HEK293 (cell line): ENCODE measurements around the gene SVIL.

Source experiments
- CTCF ChIP-seq: fragments of 450-650 bp; formaldehyde crosslinking; IDR thresholded peaks from 2 replicates; pipeline ENCODE4 v1.5.1; 2016; ENCODE audit warnings: missing biosample characterization, missing genetic modification characterization
- OVOL3 ChIP-seq: fragments of 450-650 bp; formaldehyde crosslinking; IDR thresholded peaks from 2 replicates; pipeline ENCODE4 v1.5.1; 2016; ENCODE audit warnings: missing biosample characterization, missing genetic modification characterization
- ZBTB44 ChIP-seq: fragments of 450-650 bp; IDR thresholded peaks from 2 replicates; pipeline ENCODE4 v1.5.1; 2018; ENCODE audit warnings: missing biosample characterization, mild to moderate bottlenecking, missing genetic modification characterization
- ZNF10 ChIP-seq: fragments of 450-650 bp; formaldehyde crosslinking; IDR thresholded peaks from 2 replicates; pipeline ENCODE4 v1.5.1; 2017; ENCODE audit warnings: missing biosample characterization, missing genetic modification characterization
- ZNF138 ChIP-seq: fragments of 450-650 bp; formaldehyde crosslinking; IDR thresholded peaks from 2 replicates; pipeline ENCODE4 v1.5.1; 2016; ENCODE audit warnings: missing biosample characterization, missing genetic modification characterization, borderline replicate concordance
- ZNF266 ChIP-seq: fragments of 450-650 bp; formaldehyde crosslinking; IDR thresholded peaks from 2 replicates; pipeline ENCODE4 v1.5.1; 2016; ENCODE audit warnings: missing biosample characterization, missing genetic modification characterization, low read depth
- ZNF394 ChIP-seq: fragments of 450-650 bp; formaldehyde crosslinking; IDR thresholded peaks from 2 replicates; pipeline ENCODE4 v1.5.1; 2016; ENCODE audit warnings: missing biosample characterization, missing genetic modification characterization, mild to moderate bottlenecking, moderate library complexity, borderline replicate concordance
- ZNF558 ChIP-seq: fragments of 450-650 bp; formaldehyde crosslinking; IDR thresholded peaks from 2 replicates; pipeline ENCODE4 v1.5.1; 2016; ENCODE audit warnings: missing biosample characterization, missing genetic modification characterization
- ZNF600 ChIP-seq: fragments of 450-650 bp; formaldehyde crosslinking; IDR thresholded peaks from 2 replicates; pipeline ENCODE4 v1.5.1; 2016; ENCODE audit warnings: missing biosample characterization, missing genetic modification characterization
- ZNF664 ChIP-seq: fragments of 450-650 bp; formaldehyde crosslinking; IDR thresholded peaks from 2 replicates; pipeline ENCODE4 v1.5.1; 2016; ENCODE audit warnings: missing biosample characterization, missing genetic modification characterization
- ZNF677 ChIP-seq: fragments of 450-650 bp; IDR thresholded peaks from 2 replicates; pipeline ENCODE4 v1.5.0; 2018; ENCODE audit warnings: missing biosample characterization, mild to moderate bottlenecking, missing genetic modification characterization, moderate library complexity
- TF ChIP-seq, protein P1 (sequence below): fragments of 450-650 bp; formaldehyde crosslinking; IDR thresholded peaks from 2 replicates; pipeline ENCODE4 v1.5.1; 2016; ENCODE audit warnings: missing biosample characterization, missing genetic modification characterization
- TF ChIP-seq, protein P2 (sequence below): fragments of 450-650 bp; formaldehyde crosslinking; IDR thresholded peaks from 2 replicates; pipeline ENCODE4 v1.5.1; 2016; ENCODE audit warnings: missing biosample characterization, missing genetic modification characterization
- TF ChIP-seq, protein P3 (sequence below): IDR thresholded peaks from 2 replicates; pipeline ENCODE4 v1.6.1; 2011; ENCODE audit warnings: mild to moderate bottlenecking, low read depth, low read length, borderline replicate concordance

- TF ChIP-seq CTCF (tag by site-specific recombination), result no peak
- TF ChIP-seq, protein P1, sequence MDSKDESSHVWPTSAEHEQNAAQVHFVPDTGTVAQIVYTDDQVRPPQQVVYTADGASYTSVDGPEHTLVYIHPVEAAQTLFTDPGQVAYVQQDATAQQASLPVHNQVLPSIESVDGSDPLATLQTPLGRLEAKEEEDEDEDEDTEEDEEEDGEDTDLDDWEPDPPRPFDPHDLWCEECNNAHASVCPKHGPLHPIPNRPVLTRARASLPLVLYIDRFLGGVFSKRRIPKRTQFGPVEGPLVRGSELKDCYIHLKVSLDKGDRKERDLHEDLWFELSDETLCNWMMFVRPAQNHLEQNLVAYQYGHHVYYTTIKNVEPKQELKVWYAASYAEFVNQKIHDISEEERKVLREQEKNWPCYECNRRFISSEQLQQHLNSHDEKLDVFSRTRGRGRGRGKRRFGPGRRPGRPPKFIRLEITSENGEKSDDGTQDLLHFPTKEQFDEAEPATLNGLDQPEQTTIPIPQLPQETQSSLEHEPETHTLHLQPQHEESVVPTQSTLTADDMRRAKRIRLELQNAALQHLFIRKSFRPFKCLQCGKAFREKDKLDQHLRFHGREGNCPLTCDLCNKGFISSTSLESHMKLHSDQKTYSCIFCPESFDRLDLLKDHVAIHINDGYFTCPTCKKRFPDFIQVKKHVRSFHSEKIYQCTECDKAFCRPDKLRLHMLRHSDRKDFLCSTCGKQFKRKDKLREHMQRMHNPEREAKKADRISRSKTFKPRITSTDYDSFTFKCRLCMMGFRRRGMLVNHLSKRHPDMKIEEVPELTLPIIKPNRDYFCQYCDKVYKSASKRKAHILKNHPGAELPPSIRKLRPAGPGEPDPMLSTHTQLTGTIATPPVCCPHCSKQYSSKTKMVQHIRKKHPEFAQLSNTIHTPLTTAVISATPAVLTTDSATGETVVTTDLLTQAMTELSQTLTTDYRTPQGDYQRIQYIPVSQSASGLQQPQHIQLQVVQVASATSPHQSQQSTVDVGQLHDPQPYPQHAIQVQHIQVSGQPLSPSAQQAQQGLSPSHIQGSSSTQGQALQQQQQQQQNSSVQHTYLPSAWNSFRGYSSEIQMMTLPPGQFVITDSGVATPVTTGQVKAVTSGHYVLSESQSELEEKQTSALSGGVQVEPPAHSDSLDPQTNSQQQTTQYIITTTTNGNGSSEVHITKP (tag by site-specific recombination), result no peak
- TF ChIP-seq ZNF664, result no peak
- TF ChIP-seq ZNF10 (tag by site-specific recombination), result no peak
- TF ChIP-seq, protein P2, sequence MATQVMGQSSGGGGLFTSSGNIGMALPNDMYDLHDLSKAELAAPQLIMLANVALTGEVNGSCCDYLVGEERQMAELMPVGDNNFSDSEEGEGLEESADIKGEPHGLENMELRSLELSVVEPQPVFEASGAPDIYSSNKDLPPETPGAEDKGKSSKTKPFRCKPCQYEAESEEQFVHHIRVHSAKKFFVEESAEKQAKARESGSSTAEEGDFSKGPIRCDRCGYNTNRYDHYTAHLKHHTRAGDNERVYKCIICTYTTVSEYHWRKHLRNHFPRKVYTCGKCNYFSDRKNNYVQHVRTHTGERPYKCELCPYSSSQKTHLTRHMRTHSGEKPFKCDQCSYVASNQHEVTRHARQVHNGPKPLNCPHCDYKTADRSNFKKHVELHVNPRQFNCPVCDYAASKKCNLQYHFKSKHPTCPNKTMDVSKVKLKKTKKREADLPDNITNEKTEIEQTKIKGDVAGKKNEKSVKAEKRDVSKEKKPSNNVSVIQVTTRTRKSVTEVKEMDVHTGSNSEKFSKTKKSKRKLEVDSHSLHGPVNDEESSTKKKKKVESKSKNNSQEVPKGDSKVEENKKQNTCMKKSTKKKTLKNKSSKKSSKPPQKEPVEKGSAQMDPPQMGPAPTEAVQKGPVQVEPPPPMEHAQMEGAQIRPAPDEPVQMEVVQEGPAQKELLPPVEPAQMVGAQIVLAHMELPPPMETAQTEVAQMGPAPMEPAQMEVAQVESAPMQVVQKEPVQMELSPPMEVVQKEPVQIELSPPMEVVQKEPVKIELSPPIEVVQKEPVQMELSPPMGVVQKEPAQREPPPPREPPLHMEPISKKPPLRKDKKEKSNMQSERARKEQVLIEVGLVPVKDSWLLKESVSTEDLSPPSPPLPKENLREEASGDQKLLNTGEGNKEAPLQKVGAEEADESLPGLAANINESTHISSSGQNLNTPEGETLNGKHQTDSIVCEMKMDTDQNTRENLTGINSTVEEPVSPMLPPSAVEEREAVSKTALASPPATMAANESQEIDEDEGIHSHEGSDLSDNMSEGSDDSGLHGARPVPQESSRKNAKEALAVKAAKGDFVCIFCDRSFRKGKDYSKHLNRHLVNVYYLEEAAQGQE (tag by site-specific recombination), result no peak
- TF ChIP-seq ZNF600 (tag by site-specific recombination), result no peak
- TF ChIP-seq ZNF677 (tag by site-specific recombination), result no peak
- TF ChIP-seq ZNF138 (tag by site-specific recombination), result no peak
- TF ChIP-seq ZNF266 (tag by site-specific recombination), result no peak
- TF ChIP-seq ZNF558 (tag by site-specific recombination), result no peak
- TF ChIP-seq OVOL3, result no peak
- no peak for TF ChIP-seq ZBTB44 (tag by site-specific recombination)
- TF ChIP-seq, protein P3, sequence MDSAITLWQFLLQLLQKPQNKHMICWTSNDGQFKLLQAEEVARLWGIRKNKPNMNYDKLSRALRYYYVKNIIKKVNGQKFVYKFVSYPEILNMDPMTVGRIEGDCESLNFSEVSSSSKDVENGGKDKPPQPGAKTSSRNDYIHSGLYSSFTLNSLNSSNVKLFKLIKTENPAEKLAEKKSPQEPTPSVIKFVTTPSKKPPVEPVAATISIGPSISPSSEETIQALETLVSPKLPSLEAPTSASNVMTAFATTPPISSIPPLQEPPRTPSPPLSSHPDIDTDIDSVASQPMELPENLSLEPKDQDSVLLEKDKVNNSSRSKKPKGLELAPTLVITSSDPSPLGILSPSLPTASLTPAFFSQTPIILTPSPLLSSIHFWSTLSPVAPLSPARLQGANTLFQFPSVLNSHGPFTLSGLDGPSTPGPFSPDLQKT, result no peak
- TF ChIP-seq ZNF394 (tag by site-specific recombination), result no peak
Measured at GRCh38 chr10:29630205-29631048, 4.3 kb downstream of the SVIL start.
